ENCODE measurements around the gene CWC15. TPM values are rescaled to one million over a fixed set of nuclear protein-coding genes. Genes with fewer than 3 reads are reported as not detected.

Gene CWC15
- total and polyA plus RNA-seq, 10 of the 15 experiments (the other 5 are each of a cell fraction or from before 2014, with no cell fraction given) = 43.3 to 142 (median 75.1) TPM

GRCh38 chr11:94912806-94913205 lies 60.5 kb downstream of the CWC15 start (continued):
- no peak for TF ChIP-seq ZBTB4 (CRISPR knock-in tag; IDR thresholded peaks at IDR 0.05)
- no peak for TF ChIP-seq NR2C2 (IDR thresholded peaks at IDR 0.05; ENCODE audit: borderline replicate concordance, control insufficient read depth, insufficient read length, low read depth)
- no peak for TF ChIP-seq CEBPZ (IDR thresholded peaks at IDR 0.05; ENCODE audit: low read depth, low read length)
- TF ChIP-seq MTA2 (IDR thresholded peaks at IDR 0.05; ENCODE audit: low read depth) = no peak
- TF ChIP-seq IRF5 (IDR thresholded peaks at IDR 0.05; ENCODE audit: borderline replicate concordance) = no peak
- TF ChIP-seq ZNF687 (IDR thresholded peaks at IDR 0.05) = no peak
- TF ChIP-seq NFYB (IDR thresholded peaks at IDR 0.05; ENCODE audit: insufficient read depth, low read depth, low read length) = no peak
- TF ChIP-seq IKZF1 (conservative IDR thresholded peaks at IDR 0.05) = no peak
- TF ChIP-seq TCF7 (IDR thresholded peaks at IDR 0.05; ENCODE audit: borderline replicate concordance) = no peak
- no peak for TF ChIP-seq WRNIP1 (IDR thresholded peaks at IDR 0.05; ENCODE audit: borderline replicate concordance, low read depth, low read length)
- TF ChIP-seq ATF2 (IDR thresholded peaks at IDR 0.05; ENCODE audit: low read length) = no peak
